ENCODE data around the gene SPOCK2.

GRCh38 chr10:72124989-72125388 is 36.6 kb upstream of the SPOCK2 start:
- TF ChIP-seq POLR2A (IDR thresholded peaks at IDR 0.05; ENCODE audit: low read depth, low read length) (no peak), MAX (IDR thresholded peaks at IDR 0.05; ENCODE audit: insufficient read depth, insufficient read length) (no peak), EZH2 (IDR thresholded peaks at IDR 0.05; ENCODE audit: borderline replicate concordance, low read depth, low read length, severe bottlenecking) (no peak)
- TF ChIP-seq, protein P1, sequence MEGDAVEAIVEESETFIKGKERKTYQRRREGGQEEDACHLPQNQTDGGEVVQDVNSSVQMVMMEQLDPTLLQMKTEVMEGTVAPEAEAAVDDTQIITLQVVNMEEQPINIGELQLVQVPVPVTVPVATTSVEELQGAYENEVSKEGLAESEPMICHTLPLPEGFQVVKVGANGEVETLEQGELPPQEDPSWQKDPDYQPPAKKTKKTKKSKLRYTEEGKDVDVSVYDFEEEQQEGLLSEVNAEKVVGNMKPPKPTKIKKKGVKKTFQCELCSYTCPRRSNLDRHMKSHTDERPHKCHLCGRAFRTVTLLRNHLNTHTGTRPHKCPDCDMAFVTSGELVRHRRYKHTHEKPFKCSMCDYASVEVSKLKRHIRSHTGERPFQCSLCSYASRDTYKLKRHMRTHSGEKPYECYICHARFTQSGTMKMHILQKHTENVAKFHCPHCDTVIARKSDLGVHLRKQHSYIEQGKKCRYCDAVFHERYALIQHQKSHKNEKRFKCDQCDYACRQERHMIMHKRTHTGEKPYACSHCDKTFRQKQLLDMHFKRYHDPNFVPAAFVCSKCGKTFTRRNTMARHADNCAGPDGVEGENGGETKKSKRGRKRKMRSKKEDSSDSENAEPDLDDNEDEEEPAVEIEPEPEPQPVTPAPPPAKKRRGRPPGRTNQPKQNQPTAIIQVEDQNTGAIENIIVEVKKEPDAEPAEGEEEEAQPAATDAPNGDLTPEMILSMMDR (IDR thresholded peaks at IDR 0.05; ENCODE audit: extremely low read depth in 1 of 2, insufficient read depth in 1 of 2, low read depth in 1 of 2, low read length in 2 of 2) = no peak
